GM12873 (cell line): ENCODE measurements around the gene SPON2.

ENCODE experiments used
- TF ChIP-seq, protein P1 (sequence below): IDR thresholded peaks from 2 replicates; pipeline ENCODE4 v1.5.1; 2012; ENCODE audit warnings: low read depth, mild to moderate bottlenecking, moderate library complexity, low read length, control low read depth; ENCODE audit not compliant: insufficient read depth; ENCODE audit errors: missing control alignments

SPON2 gene

DNA sequence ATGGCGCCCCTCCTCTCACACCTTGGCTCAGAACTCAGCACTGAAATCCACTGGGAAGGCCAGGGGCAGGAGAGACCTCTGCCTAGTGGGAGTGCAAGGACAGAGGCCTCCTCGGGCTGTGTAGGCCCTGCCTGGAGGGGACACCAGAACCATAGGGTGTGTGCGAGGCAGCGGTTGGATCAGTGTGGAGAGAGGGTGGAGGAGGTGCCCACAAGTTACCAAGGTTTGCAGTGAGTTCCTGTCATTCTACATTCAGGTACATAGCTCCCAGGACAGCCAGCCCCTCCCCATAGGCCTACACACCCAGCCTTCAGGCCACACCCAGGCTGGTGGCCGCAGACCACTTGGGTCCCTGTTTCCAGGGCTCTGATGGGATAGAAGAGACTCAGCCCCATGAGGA, 19.2 kb upstream of the SPON2 start:
- TF ChIP-seq, protein P1, sequence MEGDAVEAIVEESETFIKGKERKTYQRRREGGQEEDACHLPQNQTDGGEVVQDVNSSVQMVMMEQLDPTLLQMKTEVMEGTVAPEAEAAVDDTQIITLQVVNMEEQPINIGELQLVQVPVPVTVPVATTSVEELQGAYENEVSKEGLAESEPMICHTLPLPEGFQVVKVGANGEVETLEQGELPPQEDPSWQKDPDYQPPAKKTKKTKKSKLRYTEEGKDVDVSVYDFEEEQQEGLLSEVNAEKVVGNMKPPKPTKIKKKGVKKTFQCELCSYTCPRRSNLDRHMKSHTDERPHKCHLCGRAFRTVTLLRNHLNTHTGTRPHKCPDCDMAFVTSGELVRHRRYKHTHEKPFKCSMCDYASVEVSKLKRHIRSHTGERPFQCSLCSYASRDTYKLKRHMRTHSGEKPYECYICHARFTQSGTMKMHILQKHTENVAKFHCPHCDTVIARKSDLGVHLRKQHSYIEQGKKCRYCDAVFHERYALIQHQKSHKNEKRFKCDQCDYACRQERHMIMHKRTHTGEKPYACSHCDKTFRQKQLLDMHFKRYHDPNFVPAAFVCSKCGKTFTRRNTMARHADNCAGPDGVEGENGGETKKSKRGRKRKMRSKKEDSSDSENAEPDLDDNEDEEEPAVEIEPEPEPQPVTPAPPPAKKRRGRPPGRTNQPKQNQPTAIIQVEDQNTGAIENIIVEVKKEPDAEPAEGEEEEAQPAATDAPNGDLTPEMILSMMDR: no peak

DNA sequence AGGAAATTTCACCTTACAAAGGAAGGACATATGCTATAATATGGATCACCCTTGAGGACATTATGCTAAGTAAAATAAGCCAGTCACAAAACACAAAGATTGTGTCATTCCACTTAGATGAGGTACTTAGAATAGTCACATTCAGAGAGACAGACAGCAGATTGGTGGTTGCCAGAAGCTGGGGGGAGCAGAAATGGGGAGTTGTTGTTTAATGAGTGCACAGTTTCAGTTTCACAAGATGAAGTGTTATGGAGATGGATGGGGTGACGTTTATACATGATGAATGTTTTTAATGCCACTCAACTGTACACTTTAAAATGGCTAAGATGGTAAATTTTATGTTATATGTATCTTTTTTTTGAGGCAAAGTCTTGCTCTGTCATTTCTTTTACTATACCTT, 14.8 kb upstream of the SPON2 start:
- TF ChIP-seq, protein P1: no peak

DNA sequence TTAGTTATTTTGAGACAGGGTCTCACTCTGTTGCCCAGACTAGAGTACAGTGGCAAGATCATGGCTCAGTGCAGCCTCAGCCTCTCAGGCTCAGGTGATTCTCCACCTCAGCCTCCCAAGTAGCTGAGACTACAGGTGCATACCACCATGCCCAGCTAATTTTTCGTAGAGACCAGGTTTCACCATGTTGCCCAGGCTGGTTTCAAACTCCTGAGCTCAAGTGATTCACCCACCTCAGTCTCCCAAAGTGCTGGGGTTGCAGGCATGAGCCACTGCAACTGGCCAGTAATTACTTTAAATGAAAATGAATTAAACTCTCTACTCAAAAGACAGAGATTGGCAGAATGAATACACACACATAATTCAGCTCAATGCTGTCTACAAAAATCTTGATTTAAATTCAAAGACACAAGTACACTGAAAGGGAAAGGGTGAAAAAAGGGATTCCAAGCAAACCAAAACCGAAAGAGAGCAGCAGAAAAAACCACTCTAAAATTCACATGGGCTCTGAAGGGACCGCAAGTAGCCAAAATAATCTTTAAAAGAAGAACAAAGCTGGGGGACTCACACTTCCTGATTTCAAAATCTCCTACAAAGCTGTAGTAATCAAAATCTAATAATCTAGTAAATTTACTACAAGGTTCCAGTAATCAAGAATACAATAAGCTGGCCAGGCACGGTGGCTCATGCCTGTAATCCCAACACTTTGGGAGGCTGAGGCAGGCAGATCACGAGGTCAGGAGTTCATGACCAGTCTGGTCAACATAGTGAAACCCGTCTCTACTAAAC, 11.8 kb upstream of the SPON2 start:
- TF ChIP-seq, protein P1: no peak

DNA sequence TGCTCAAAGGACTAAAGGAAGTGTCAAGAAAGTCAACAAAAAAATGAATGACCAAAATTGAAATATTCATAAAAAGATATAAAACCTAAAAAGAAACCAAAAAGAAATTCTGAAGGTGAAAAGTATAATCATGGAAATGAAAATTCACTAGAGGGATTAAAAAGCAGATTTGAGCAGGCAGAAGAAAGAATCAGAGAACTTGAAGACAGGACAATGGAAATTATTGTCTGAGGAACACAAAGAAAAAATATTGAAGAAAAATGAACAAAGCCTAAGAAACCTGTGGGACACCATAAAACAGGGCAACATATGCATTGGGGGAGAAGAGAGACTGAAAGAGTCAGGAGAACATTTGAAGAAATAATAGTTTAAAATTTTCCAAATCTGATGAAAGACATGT, 9.9 kb upstream of the SPON2 start:
- TF ChIP-seq, protein P1: no peak

DNA sequence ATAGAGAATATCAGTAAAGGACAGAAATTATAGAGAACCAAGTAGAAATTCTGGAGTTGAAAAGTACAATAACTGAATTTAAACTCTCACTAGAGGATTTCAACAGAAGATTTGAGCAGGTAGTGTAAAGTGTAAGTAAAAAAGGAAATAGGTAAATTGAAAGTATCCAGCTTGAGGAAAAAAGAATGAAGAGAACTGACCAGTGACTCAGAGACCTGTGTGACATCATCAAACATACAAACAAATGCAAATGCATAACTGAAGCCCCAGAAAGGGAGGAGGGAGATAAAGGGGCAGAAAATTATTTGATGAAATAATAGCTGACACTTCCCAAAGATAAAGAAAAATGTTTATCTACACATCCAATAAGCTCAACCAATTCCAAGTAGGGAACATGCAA, 8.3 kb upstream of the SPON2 start:
- TF ChIP-seq, protein P1: no peak

DNA sequence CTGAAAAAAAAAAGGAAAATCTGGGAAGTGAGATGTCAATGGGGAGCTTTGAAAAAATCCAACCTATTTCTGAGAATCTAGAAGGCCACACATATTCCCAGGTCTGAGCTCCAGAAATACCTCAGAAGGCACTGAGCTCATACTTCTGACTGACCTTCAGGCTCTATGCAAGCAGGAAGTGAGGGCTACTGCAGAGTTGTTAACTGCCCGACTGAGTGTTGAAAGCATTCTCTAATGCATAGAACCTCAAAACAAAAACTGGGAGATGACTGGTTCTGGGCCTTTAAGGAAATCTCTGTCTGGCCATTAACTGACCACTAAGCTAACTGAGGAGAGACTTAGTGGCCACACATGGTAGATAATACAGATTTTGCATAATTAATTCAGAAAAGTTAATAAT, 7.6 kb upstream of the SPON2 start:
- TF ChIP-seq, protein P1: no peak

DNA sequence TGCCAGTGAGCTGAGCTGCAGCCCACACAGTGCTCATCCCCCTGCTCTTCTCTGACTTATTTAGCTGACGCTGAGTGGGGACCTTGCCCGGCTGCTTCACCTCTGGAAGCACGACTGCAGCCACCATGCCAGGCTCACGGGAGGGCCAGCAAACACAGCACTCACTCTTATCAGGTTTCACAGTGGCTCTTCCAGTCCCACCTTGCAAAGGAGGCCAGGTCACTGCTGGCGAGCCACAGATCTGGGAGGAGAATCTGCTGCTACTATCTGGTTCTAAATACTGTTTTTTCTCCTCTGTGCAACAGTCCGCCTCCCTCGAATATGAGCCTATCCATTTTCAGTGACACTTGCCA, 6.7 kb upstream of the SPON2 start:
- TF ChIP-seq, protein P1: no peak
